GM13976 (cell line): ENCODE data around the gene CFAP47.
"Not testable (repeated sequence)": the region's sequence is repeated elsewhere in the genome, so short reads cannot be mapped to it uniquely, and the experiment has no call there.

Experiments used
- DNase-seq: peaks from one replicate; pipeline ENCODE4 v3.0.0; 2012; ENCODE audit warnings: low spot score
- CTCF ChIP-seq: IDR thresholded peaks from 2 replicates; pipeline ENCODE4 v1.5.1; 2012; ENCODE audit warnings: borderline replicate concordance, mild to moderate bottlenecking; ENCODE audit not compliant: insufficient read depth; ENCODE audit errors: extremely low read depth, missing control alignments, control extremely low read depth
- in situ Hi-C: fragments of 300-500 bp; cut with MboI; formaldehyde crosslinking; loops from one replicate; pipeline ENCODE4 v1.12.0; 2022; ENCODE audit warnings: low sequenced_read_pairs, mixed read lengths, inconsistent platforms; ENCODE audit not compliant: unreplicated experiment

The CFAP47 gene

GRCh38 chrX:36218801-36219200 lies 299.3 kb downstream of the CFAP47 start:
- no peak for DNase-seq
- no peak for TF ChIP-seq CTCF
- in situ Hi-C loops = no loop called here

GRCh38 chrX:36234840-36235528 lies 315.4 kb downstream of the CFAP47 start:
- DNase-seq, in situ Hi-C loops: not testable (repeated sequence)

- no peak for DNase-seq
- TF ChIP-seq CTCF = no peak
- in situ Hi-C loops = no loop called here
These were observed 321.9 kb downstream of the CFAP47 start for GRCh38 chrX:36241397-36241796.

GRCh38 chrX:36266155-36266554 lies 346.6 kb downstream of the CFAP47 start:
- in situ Hi-C loops = no loop called here
- no peak for TF ChIP-seq CTCF
- no peak for DNase-seq

GRCh38 chrX:36310136-36310535 lies 390.6 kb downstream of the CFAP47 start:
- DNase-seq = no peak
- TF ChIP-seq CTCF = no peak
- in situ Hi-C loops = no loop called here

GRCh38 chrX:36314303-36314702 lies 394.8 kb downstream of the CFAP47 start:
- TF ChIP-seq CTCF = no peak
- DNase-seq = no peak
- in situ Hi-C loops = no loop called here

GRCh38 chrX:36334572-36334971 lies 415.0 kb downstream of the CFAP47 start:
- in situ Hi-C loops = no loop called here
- no peak for DNase-seq
- TF ChIP-seq CTCF = no peak
